DND-41 (cell line): ENCODE measurements around the gene INO80E.
A peak's percentile ranks its signal among the peaks of the same experiment; 100 is the strongest.

ENCODE experiments used
- ATAC-seq: fragments of 200-7000 bp; cut with Tn5 transposase; 3 replicates; pipeline ENCODE4 v1.9.1; 2021; ENCODE audit warnings: low read depth; ENCODE audit not compliant: insufficient read depth
- DNase-seq: peaks from one replicate; pipeline ENCODE4 v3.0.0-alpha.2; 2020
- H2AFZ ChIP-seq: 2 replicates; pipeline ENCODE4 v1.6.0; 2012; ENCODE audit warnings: low read depth, low read length
- H3K27ac ChIP-seq: 2 replicates; pipeline ENCODE4 v1.5.1; 2012; ENCODE audit warnings: low read length, inconsistent platforms
- H3K27me3 ChIP-seq: fragments of 200-600 bp; sonication (generic); 2 replicates; pipeline ENCODE4 v1.6.0; 2012; ENCODE audit warnings: low read length, mild to moderate bottlenecking, inconsistent platforms; ENCODE audit not compliant: insufficient read depth, poor library complexity
- H3K36me3 ChIP-seq: 2 replicates; pipeline ENCODE4 v1.5.1; 2012; ENCODE audit warnings: low read length, inconsistent platforms; ENCODE audit not compliant: insufficient read depth
- H3K4me1 ChIP-seq: 2 replicates; pipeline ENCODE4 v1.5.1; 2012; ENCODE audit warnings: mild to moderate bottlenecking, low read length; ENCODE audit not compliant: insufficient read depth
- H3K4me2 ChIP-seq: 2 replicates; pipeline ENCODE4 v1.6.0; 2012; ENCODE audit warnings: mild to moderate bottlenecking, moderate library complexity, low read length, inconsistent platforms; ENCODE audit not compliant: insufficient read depth
- H3K4me3 ChIP-seq, 2 experiments: fragments of 200-600 bp in 1 of 2; shearing (Covaris generic) in 1 of 2; 2 replicates each; pipeline ENCODE4 v1.5.1; 2012 to 2016; ENCODE audit warnings: inconsistent platforms in 2 of 2, low read length in 2 of 2, mild to moderate bottlenecking in 2 of 2, low read depth in 1 of 2, moderate library complexity in 1 of 2
- H3K79me2 ChIP-seq: 2 replicates; pipeline ENCODE4 v1.6.0; 2012; ENCODE audit warnings: low read length, inconsistent platforms; ENCODE audit not compliant: insufficient read depth
- H3K9ac ChIP-seq: 2 replicates; pipeline ENCODE4 v1.6.0; 2012; ENCODE audit warnings: low read depth, mild to moderate bottlenecking, inconsistent platforms, low read length, moderate library complexity
- H3K9me3 ChIP-seq: 2 replicates; pipeline ENCODE4 v1.5.1; 2012; ENCODE audit warnings: low read length, moderate library complexity, mild to moderate bottlenecking, inconsistent platforms; ENCODE audit not compliant: insufficient read depth, severe bottlenecking
- H4K20me1 ChIP-seq: 2 replicates; pipeline ENCODE4 v1.6.0; 2012; ENCODE audit warnings: low read length; ENCODE audit not compliant: insufficient read depth
- EZH2 ChIP-seq: IDR thresholded peaks from 3 replicates; pipeline ENCODE4 v1.6.1; 2012; ENCODE audit warnings: borderline replicate concordance, low read depth, mild to moderate bottlenecking, moderate library complexity, low read length, inconsistent platforms; ENCODE audit not compliant: severe bottlenecking
- TF ChIP-seq, protein P1 (sequence below): IDR thresholded peaks from 2 replicates; pipeline ENCODE4 v1.5.1; 2012; ENCODE audit warnings: borderline replicate concordance, low read length, moderate library complexity, mild to moderate bottlenecking; ENCODE audit not compliant: poor library complexity, severe bottlenecking; ENCODE audit errors: extremely low read depth

The INO80E gene

GRCh38 chr16:30028438-30029076 lies 32.5 kb downstream of the INO80E start:
- no peak overlapping the region for H3K4me2 ChIP-seq
- H3K4me3 ChIP-seq: no peak overlapping the region
- DNase-seq (peak; percentile 58), ATAC-seq (peak; percentile 66)
- H3K4me1 ChIP-seq: no peaks in the 10 kb centered on the region
- no peaks in the 10 kb centered on the region for H3K9me3 ChIP-seq
- peaks cover 9% of the 10 kb centered on the region; the same call in 1 of the 2 replicates for H4K20me1 ChIP-seq
- no peak overlapping the region for H2AFZ ChIP-seq
- no peaks in the 10 kb centered on the region for H3K27me3 ChIP-seq
- H3K27ac ChIP-seq: no peak overlapping the region
- H3K79me2 ChIP-seq: no peaks in the 10 kb centered on the region
- H3K9ac ChIP-seq: no peak overlapping the region
- TF ChIP-seq, protein P1, sequence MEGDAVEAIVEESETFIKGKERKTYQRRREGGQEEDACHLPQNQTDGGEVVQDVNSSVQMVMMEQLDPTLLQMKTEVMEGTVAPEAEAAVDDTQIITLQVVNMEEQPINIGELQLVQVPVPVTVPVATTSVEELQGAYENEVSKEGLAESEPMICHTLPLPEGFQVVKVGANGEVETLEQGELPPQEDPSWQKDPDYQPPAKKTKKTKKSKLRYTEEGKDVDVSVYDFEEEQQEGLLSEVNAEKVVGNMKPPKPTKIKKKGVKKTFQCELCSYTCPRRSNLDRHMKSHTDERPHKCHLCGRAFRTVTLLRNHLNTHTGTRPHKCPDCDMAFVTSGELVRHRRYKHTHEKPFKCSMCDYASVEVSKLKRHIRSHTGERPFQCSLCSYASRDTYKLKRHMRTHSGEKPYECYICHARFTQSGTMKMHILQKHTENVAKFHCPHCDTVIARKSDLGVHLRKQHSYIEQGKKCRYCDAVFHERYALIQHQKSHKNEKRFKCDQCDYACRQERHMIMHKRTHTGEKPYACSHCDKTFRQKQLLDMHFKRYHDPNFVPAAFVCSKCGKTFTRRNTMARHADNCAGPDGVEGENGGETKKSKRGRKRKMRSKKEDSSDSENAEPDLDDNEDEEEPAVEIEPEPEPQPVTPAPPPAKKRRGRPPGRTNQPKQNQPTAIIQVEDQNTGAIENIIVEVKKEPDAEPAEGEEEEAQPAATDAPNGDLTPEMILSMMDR: no peak
- TF ChIP-seq EZH2: no peak
- H3K36me3 ChIP-seq: no peaks in the 10 kb centered on the region

- H3K9me3 ChIP-seq: no peaks in the 10 kb centered on the region
- ATAC-seq (no peak), DNase-seq (no peak)
- no peak overlapping the region for H3K9ac ChIP-seq
- TF ChIP-seq, protein P1: no peak
- TF ChIP-seq EZH2: no peak
- peaks cover 9% of the 10 kb centered on the region; the same call in 1 of the 2 replicates for H4K20me1 ChIP-seq
- H3K4me2 ChIP-seq: no peak overlapping the region
- no peaks in the 10 kb centered on the region for H3K36me3 ChIP-seq
- H3K4me1 ChIP-seq: no peaks in the 10 kb centered on the region
- H3K27ac ChIP-seq: no peak overlapping the region
- no peaks in the 10 kb centered on the region for H3K79me2 ChIP-seq
- no peak overlapping the region for H3K4me3 ChIP-seq
- H2AFZ ChIP-seq: no peak overlapping the region
- no peaks in the 10 kb centered on the region for H3K27me3 ChIP-seq
Observed at GRCh38 chr16:30030011-30030685, 34.1 kb downstream of the INO80E start.

DNA sequence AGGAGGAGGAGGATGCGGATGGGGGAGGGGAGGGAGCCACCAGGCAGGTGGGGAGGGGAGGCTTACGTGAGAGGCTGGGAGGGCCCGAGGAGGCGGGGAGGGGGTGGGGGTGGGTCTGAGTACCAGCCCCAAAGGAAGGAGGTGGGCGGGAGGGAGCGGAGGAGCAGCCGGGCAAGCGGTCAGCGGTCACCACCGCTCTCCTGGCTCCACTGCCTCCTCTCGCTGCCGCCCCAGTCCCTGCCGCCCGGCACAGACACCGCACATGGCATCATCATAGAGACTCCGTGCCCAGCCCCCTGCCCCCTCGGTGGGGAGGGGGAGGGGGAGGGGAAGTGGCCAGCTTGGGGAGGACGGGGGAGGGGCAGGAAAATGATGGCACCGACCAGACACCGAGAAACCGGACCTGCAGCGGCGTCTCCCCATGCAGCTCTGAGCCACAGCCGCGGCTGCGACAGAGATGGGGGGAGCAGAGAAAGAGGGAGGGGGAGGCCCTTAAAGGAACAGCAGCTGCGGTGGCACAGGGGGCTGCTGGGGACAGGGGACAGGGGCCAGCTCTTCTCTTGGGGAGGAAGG lies 34.9 kb downstream of the INO80E start, which contains the start of gene TLCD3B:
Gene TLCD3B, minus strand, starts transcription at position 431 of the 573 bp plus-strand sequence. CDS start 744 bp downstream, outside the sequence.
- no peaks in the 10 kb centered on the region for H3K27me3 ChIP-seq
- ATAC-seq (peak; percentile 41; the same call in 1 of the 3 replicates), DNase-seq (no peak)
- no peak within 1 kb of the TSS for H3K9ac ChIP-seq
- H3K79me2 ChIP-seq: no peaks in the 10 kb centered on the region
- peak within 1 kb of the TSS; percentile 28; the same call in 1 of the 2 replicates for H3K4me2 ChIP-seq
- H4K20me1 ChIP-seq: peaks cover 9% of the 10 kb centered on the region; the same call in 1 of the 2 replicates
- H3K36me3 ChIP-seq: no peaks in the 10 kb centered on the region
- H3K27ac ChIP-seq: no peak within 1 kb of the TSS
- no peaks in the 10 kb centered on the region for H3K9me3 ChIP-seq
- H3K4me3 ChIP-seq: no peak within 1 kb of the TSS
- no peaks in the 10 kb centered on the region for H3K4me1 ChIP-seq
- no peak within 1 kb of the TSS for H2AFZ ChIP-seq
- TF ChIP-seq, protein P1: no peak
- TF ChIP-seq EZH2: no peak
